NCI-H446 (cell line): ENCODE results near the gene OR2B3.
"Not testable (repeated sequence)": the region's sequence is repeated elsewhere in the genome, so short reads cannot be mapped to it uniquely, and the experiment has no call there.

ENCODE experiments used
- DNase-seq, 2 experiments: peaks; one replicate each; lab custom pipeline; 2025; lab: John Stamatoyannopoulos, UW

Gene OR2B3, protein sequence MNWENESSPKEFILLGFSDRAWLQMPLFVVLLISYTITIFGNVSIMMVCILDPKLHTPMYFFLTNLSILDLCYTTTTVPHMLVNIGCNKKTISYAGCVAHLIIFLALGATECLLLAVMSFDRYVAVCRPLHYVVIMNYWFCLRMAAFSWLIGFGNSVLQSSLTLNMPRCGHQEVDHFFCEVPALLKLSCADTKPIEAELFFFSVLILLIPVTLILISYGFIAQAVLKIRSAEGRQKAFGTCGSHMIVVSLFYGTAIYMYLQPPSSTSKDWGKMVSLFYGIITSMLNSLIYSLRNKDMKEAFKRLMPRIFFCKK

DNA sequence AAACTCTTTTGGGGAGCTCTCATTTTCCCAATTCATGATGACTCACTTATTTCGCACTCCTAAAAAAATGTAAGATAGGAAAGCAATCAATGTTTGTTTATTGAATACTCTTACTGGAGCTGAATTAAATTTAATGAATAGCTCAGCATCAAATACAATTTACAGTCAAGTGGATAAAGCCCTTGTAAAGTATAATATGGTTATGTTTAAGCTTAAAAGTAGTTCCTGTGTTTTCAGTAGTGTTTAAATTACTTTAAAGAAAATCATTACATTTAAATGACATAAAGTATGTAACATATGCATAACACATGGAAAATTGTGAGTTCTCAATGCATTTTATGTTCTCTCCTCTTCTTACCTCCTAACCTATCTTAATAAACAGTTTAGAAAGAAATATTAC lies at the start of gene OR2B3:
TSS of gene OR2B3 (minus strand) at position 101 of the 400 bp plus-strand sequence. CDS start at position 36, 65 bp downstream.
- DNase-seq: no peak

DNA sequence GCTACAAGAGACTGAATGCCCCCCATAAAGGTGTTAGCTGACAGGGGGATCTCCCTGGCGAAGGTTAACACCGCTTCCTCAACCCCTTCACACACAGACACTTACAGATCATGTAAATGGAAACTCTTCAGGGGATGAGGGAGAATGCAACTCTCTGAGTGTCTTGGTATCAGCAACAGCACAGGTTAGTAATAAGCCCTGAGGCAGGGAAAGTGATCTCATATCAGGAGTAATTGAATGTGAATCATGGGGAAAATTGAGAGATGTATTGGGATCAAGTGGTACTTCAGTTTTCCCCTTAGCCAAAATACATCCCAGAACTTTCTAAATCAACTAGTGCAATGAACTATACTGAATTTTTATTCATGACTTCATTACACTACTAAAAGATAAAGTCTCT lies 44.6 kb upstream of the OR2B3 start:
- no peak for DNase-seq

DNA sequence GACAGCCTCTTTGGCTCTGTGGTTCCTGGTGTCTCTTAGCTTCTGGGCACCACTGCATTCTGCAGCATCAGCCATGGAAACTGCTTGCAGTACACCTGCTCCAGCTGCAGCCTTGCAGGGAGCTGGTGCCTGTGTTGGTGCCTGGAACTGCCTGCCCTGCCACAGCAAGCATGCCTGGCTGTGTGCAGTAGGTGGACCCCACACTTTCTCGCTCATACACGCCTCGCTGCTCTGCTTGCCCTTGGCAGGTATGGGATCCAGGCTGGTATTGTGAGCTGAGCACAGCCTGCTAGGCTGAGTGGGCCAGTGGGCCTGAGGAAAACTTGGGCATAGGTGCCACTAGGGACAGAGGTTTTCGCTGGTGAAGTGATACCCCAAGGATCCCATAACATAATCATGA lies 43.5 kb upstream of the OR2B3 start:
- DNase-seq: no peak

DNA sequence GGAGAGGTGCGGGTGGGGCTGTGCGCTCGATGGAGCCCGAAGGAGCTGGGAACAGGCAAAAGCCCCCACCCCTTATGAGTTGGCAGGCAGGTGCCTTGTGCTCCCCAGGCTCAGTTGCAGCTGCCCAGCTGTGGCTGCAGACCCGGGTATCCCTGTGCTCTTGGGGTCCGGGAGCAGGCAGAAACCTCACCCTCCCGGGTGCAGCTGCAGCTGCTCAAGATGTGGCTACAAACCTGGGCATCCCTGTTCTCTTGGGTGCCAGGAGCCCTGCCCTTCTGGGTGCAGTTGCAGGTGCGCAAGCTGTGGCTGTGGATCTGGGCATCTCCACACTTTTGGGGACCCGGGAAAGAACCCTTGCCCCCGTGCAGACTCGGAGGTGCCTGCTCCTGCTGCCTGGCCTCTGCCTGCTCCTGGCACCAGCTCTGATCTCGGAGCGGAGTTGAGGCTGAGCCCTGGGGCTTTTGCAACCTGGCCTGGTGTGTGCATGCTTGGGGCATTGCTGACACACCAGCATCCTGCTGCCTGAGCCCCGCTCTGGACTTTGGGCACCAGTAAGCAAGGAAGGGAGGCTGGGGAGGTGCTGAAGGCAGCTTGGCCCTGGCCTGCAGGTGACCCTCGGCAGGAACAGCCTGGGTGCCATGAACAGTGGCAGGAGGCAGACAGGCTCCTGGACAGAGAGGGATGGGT lies 42.4 kb upstream of the OR2B3 start:
- DNase-seq: no peak

DNA sequence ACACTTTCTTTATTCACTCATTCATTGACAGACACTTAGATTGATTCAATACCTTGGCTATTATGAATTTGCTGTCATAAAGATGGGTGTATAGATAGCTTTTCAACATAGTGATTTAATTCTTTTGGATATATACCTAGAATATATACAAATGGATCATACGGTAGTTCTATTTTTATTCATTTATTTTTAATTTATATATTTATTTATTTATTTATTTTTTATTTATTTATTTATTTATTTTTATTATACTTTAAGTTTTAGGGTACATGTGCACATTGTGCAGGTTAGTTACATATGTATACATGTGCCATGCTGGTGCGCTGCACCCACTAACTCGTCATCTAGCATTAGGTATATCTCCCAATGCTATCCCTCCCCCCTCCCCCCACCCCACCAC lies 27.9 kb upstream of the OR2B3 start:
- DNase-seq: not testable (repeated sequence)

DNA sequence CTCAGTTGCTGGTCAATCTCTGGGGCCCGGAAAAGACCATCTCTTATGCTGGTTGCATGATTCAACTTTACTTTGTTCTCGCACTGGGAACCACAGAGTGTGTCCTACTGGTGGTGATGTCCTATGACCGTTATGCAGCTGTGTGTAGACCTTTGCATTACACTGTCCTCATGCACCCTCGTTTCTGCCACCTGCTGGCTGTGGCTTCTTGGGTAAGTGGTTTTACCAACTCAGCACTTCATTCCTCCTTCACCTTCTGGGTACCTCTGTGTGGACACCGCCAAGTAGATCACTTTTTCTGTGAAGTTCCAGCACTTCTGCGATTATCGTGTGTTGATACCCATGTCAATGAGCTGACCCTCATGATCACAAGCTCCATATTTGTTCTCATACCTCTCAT lies 25.0 kb upstream of the OR2B3 start:
- DNase-seq: no peak

DNA sequence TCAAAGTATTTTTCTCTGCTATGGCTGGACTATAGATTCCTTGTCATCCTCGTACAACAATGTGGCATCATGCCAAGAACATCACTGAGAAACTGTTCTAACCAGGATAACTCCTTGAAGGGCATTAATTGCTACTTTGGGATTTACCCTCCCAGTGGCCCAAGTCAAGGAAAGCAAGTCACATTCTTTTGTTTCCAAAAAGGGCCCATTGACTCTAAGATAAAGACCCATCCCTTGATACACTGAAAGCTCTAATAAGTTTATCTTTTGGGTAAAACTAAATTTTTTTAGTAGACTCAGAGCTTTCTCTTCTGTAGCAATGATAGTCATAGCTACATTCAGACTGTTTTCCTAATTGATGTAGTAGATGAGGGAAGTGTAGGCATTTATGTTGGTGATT lies 20.6 kb upstream of the OR2B3 start, which contains the start of gene OR2J3:
TSS of gene OR2J3 (plus strand) at position 301 of the 400 bp plus-strand sequence. CDS start 3,833 bp downstream, outside the sequence.
- DNase-seq: no peak

DNA sequence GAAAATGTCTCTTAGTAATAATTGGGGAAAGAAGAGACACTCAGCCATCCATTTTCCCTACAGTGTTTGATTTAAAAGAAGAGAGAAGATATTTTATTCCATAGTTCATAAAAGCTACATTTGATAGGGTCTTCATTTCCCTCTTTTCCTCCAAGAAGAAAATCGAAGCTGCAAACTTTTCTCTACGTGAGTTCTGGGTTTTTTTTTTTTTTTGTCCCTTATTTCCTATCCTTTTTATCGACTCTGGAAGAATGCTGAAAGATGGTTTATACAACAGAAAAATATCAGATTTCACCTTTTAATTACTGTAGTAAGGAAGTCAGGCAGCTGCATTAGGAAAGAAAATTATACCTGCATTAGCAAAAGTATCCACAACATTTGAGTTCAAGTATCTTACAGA lies 12.1 kb upstream of the OR2B3 start, which contains the start of gene OR2J1:
TSS of gene OR2J1 (plus strand) at position 301 of the 400 bp plus-strand sequence. CDS start 1,453 bp downstream, outside the sequence.
- DNase-seq: no peak

DNA sequence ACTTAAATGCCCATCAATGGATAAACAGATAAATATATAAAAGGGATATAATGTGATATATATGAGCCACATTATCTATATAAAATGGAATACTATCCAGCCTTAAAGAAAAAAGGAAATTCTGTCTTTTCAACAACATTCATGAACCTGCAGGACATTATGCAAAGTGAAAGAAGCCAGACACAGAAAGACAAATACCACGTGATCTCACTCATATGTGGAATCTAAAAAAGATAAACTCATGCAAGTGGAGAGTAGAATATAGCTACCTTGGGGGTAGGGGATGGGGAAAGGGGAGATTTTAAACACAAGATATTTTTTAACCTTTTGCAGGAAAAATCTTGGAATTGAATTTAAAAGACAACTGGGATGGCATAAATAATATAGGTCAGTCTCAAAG lies 10.7 kb upstream of the OR2B3 start:
- no peak for DNase-seq

DNA sequence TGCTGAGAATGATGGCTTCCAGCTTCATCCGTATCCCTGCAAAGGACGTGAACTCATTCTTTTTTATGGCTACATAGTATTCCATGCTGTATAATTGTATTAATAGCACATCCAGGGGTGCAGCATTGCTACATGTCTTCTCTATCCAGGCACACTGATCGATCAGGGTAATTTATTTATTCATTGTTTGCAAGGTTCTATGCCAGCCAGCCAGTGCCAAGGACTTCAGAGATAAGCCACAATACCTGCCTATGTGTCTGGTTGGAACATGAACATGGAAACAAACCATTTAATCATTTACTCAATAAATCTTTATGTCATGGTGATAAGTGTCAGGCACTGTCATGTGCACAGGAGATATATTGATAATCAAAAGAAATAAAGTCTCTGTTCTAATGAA lies 5.8 kb upstream of the OR2B3 start:
- no peak for DNase-seq

DNA sequence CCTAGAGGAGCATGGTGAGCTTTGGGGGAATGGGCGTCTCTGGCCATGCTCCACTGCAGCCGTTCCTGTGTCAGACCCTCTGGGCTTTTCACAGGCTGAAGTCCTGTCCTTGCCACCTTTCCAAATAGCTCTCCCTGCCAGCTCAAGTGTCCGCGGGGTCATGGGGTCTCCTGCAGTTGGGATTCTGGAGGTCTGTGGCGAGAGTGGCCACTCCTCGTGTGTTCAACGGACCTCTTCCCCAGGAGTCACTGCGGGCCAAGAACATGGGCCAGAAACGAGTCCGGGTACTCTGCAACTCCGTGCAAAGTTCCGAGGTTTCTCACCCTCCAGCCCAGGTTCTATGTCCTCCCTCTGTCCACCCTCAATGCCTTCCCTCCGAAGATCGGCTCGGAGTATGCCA lies 4.7 kb downstream of the OR2B3 start:
- DNase-seq: no peak

DNA sequence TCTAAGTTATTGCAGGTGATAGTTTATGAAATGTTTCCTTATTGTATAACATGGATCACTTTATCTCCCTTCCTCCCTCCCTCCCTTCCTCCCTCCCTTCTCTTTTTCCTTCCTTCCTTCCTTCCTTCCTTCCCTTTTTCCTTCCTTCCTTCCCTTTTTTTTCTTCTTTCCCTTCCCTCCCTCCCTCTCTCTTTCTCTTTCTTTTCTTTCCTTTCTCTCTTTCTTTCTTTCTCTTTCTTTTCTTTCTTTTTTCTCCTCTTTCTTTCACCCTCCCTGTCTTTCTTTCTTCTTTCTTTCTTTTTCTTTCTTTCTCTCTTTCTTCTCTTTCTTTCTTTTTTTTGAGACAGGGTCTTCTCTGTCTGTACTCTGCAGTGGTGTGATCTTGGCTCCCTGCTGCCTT lies 5.8 kb downstream of the OR2B3 start:
- DNase-seq: no peak

DNA sequence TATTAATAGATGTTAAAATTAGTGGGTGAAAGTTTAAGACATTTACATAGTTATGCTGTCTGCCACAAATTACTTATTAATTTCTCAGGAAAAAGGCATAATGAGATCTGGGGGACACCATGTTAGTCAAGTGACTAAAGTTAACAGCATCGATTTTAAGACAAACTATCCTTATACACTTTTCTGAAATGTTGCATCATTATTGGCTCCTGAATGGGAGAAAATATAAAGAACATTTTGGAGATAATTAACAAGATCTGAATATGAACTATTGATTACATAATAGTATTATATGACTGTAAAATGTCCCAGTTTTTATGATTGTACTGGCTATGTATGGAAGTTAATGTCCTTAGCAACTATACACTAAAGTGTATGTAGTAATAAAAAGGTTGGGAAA lies 7.9 kb downstream of the OR2B3 start:
- DNase-seq: no peak

DNA sequence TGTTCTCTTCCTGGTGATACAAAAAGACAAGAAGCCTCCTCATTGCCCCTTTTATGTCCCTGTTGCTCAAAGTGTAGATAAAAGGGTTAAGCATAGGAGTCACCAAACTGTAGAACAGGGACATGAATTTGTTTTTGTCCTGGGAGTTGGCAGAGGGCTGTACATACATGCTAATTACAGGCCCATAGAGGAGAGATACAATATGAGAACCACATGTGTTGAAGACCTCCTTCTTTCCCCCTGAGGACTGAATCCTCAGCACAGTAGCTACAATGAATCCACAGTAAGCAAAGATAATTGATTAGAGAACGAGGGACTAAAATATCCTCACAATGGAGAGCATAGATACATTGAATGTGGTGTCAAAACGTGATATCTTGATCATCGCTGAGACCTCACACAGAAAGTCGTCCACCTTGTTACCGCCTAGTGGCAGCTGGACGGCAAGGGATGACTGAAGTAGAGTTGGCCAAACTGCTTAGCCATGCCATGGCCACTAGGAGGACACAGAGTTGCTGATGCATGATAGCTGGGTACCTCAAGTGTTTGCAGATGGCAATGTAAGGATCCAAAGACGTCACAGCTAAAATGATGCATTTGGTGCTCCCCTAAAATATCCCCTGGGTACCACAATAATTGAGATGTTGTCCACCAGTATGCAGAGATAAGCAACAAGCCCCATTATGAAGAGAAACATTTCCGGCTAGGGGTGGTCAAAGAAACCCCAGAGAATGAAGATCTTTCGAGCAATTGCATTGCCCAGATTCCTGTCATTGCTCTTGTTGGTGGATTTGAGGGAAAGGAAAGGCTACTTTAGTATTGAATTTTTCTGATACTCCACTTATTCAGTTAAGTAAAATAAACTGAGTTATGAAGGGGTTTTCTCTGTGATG lies 15.0 kb downstream of the OR2B3 start:
- peak in 1 of 2 experiments; percentile 8 for DNase-seq

DNA sequence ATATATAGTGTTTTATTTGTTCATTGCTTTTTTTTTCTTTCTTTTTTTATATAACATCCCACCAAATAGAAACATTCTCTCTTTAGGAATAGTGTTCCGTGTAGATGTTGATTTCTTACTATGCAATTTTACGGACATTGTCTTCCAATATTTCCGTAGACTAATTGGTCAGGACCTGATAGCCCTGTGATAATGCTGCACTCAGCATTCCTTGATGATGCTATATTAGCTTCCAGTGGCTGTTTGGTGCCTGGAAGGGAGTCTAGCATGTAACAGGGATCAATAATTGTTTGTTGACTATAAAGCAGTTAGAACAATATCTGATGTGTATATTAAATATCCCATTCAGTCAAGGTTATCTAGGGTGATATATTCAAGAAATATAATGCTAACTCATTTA lies 35.4 kb downstream of the OR2B3 start:
- DNase-seq: no peak

DNA sequence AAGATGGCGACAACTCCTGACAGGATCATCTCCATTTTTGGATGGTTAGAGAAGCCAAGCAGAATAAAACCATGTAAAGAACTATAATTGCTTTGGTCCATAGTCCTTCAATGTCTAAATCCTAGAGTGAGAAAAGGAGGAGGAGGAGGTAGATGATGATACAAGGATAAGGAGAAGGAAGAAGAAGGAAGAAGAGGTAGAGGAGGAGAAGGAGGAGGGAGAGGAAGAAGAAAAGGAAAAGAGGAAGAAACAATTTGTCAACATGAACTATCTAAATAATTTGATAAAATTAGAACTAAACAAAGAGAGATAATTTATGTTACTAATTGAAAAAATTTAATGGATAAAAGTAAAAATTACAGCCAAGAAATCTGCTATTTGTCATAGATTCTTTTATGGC lies 42.0 kb downstream of the OR2B3 start, which contains the start of gene OR2W1:
TSS of gene OR2W1 (minus strand) at position 101 of the 400 bp plus-strand sequence. CDS start at position 101, 0 bp downstream.
- no peak for DNase-seq
